ENCODE data around the gene MCM6.

DNA sequence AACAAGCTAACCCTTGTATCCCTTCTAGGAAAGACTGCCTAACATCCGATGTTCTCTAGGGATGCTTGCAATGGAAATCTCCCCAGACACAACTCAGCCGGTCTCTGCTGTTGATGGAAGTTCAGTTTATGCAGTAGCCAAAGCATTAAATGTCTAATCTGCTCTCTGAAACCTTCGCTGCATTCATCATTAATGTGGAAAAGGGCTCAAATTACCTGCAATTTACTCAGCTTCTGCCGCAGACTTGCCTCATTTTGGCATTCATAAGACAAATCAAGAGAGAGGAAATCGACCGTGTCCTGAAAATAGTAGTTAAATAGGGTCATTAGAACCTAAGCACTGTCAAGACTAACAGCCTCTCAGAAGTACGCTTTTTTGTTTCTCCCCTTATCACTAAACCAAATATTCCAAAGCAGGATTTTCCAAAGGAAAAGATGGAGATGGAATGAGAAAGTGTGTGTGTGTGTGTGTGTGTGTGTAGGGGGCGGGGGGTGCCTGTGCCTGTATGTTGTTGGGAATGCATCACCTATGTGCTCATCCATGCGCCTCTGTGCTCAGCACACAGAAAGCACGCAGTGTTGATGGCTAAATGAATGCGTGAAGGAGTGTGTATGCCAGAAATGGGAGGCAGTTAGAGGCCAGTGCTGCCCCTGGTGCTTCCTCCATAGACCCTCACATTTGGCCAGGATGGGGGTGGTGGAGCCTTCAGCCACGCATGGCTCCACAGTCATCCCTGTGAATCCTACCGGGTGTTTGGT lies 46.7 kb downstream of the MCM6 start:
- TF ChIP-seq, protein P1, sequence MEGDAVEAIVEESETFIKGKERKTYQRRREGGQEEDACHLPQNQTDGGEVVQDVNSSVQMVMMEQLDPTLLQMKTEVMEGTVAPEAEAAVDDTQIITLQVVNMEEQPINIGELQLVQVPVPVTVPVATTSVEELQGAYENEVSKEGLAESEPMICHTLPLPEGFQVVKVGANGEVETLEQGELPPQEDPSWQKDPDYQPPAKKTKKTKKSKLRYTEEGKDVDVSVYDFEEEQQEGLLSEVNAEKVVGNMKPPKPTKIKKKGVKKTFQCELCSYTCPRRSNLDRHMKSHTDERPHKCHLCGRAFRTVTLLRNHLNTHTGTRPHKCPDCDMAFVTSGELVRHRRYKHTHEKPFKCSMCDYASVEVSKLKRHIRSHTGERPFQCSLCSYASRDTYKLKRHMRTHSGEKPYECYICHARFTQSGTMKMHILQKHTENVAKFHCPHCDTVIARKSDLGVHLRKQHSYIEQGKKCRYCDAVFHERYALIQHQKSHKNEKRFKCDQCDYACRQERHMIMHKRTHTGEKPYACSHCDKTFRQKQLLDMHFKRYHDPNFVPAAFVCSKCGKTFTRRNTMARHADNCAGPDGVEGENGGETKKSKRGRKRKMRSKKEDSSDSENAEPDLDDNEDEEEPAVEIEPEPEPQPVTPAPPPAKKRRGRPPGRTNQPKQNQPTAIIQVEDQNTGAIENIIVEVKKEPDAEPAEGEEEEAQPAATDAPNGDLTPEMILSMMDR (IDR thresholded peaks at IDR 0.05 in 4 of 5, conservative IDR thresholded peaks at IDR 0.05 in 1 of 5): no peak
- TF ChIP-seq POLR2A (IDR thresholded peaks at IDR 0.05): no peak

All from gastrocnemius medialis (tissue), 4 donors.